ENCODE data around the gene TNFAIP8L3.
"Not testable (repeated sequence)": the region's sequence is repeated elsewhere in the genome, so short reads cannot be mapped to it uniquely, and the experiment has no call there.

Gene TNFAIP8L3

DNA sequence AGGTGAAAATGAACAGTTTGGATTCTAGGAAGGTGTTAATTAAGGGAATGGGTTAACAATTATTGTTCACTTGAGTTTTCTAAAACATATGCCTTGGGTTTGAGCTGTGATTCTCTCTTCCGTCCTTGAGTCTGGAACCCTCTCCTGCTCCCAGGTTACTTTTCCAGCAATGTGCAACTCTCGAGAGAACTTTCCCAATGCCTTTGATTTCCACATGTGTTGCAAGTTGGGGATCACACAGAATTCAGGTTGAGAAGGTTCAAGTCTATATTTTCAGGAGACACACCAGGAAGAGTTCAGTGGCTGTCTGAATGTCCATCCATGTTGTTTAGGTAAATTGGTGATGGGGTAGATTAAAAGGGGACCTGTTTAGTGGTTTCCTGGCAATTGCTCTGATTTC is 48.7 kb downstream of the TNFAIP8L3 start:
- Histone ChIP-seq H3K27ac (ENCODE audit: insufficient read depth, low read depth, low read length, poor library complexity, severe bottlenecking) (no peak overlapping the region), H3K4me1 (ENCODE audit: control insufficient read depth, insufficient read depth, low read length) (peaks cover 7% of the 10 kb centered on the region), H3K36me3 (ENCODE audit: control insufficient read depth, insufficient read depth, low read length) (no peaks in the 10 kb centered on the region), H3K9me3 (ENCODE audit: control insufficient read depth, low read length) (no peaks in the 10 kb centered on the region), H3K4me3 (ENCODE audit: insufficient read depth, low read depth, low read length) (no peak overlapping the region), H3K27me3 (ENCODE audit: control insufficient read depth, insufficient read depth, low read length, poor library complexity, severe bottlenecking) (no peaks in the 10 kb centered on the region)
- 95 to 98% methylated on average over 2 of the region's 2 CpGs for WGBS, 2 experiments

DNA sequence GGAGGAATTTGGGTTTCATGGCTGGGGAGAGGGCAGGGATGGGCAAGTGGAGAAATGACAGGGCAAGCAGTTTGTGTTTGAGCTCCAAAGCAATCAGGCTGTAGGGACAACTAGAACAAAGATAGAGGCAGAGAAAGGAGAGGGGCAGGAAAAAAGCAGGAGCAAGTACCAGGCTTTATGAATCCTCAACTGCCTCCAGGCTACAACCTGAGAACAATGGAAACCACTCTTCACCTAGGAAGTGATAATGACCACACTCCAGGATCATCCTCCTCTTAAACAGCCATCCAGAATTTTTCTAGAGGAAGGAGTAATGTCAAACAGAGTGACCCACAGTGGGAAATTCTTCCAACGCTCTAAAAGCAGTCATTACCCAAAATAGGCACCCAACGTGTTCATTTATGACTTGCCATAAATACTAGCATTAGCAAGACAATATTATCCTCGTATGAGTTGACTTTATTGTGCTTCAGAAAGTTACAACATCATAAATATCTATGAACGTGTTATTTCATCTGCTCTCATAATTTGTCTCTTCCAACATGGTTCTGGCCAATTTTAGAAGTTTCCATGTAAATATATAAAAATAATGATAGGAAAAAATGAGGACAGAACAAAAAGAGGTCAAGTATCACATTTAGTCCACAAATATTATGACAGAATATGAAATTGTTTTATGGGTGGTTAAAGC is 50.5 kb downstream of the TNFAIP8L3 start:
- no peaks in the 10 kb centered on the region for H3K9me3 ChIP-seq (ENCODE audit: control insufficient read depth, low read length)
- peaks cover 7% of the 10 kb centered on the region for H3K4me1 ChIP-seq (ENCODE audit: control insufficient read depth, insufficient read depth, low read length)
- H3K4me3 ChIP-seq (ENCODE audit: insufficient read depth, low read depth, low read length): no peak overlapping the region
- 87 to 93% methylated on average over 3 to 4 of the region's 4 CpGs for WGBS, 2 experiments
- no peaks in the 10 kb centered on the region for H3K27me3 ChIP-seq (ENCODE audit: control insufficient read depth, insufficient read depth, low read length, poor library complexity, severe bottlenecking)
- H3K36me3 ChIP-seq (ENCODE audit: control insufficient read depth, insufficient read depth, low read length): no peaks in the 10 kb centered on the region
- no peak overlapping the region for H3K27ac ChIP-seq (ENCODE audit: insufficient read depth, low read depth, low read length, poor library complexity, severe bottlenecking)

DNA sequence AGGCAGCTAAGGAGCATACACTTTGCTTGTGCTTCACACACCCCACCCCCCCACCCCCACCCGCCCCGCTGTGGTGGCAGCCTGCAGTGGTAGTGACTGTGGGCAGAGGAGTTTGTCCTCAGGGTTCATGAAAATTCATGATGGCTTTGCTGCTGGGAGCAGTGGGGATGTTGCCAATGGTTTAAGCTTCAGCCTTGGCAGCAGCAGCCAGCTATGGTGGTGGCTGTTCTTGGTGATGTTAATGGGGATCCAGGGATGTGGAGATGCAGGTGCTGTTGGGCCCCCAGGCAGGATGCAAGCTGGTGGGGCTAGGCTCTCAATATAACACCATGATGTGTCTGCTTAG is 55.8 kb downstream of the TNFAIP8L3 start:
- Histone ChIP-seq H3K27ac (ENCODE audit: insufficient read depth, low read depth, low read length, poor library complexity, severe bottlenecking) (no peak overlapping the region), H3K4me3 (ENCODE audit: insufficient read depth, low read depth, low read length) (no peak overlapping the region), H3K9me3 (ENCODE audit: control insufficient read depth, low read length) (no peaks in the 10 kb centered on the region), H3K4me1 (ENCODE audit: control insufficient read depth, insufficient read depth, low read length) (peaks cover 5% of the 10 kb centered on the region), H3K36me3 (ENCODE audit: control insufficient read depth, insufficient read depth, low read length) (no peaks in the 10 kb centered on the region), H3K27me3 (ENCODE audit: control insufficient read depth, insufficient read depth, low read length, poor library complexity, severe bottlenecking) (no peaks in the 10 kb centered on the region)
- WGBS, 2 experiments: 89% methylated on average over 2 of the region's 2 CpGs; no CpG with 5 or more reads in 1 of the 2 experiments

GRCh38 chr15:51038162-51038973 is 56.3 kb downstream of the TNFAIP8L3 start:
- WGBS, 2 experiments: 93 to 94% methylated on average over 7 of the region's 7 CpGs

GRCh38 chr15:51037474-51037873 is 57.2 kb downstream of the TNFAIP8L3 start:
- H3K27ac ChIP-seq (ENCODE audit: insufficient read depth, low read depth, low read length, poor library complexity, severe bottlenecking); H3K9me3 ChIP-seq (ENCODE audit: control insufficient read depth, low read length); H3K4me1 ChIP-seq (ENCODE audit: control insufficient read depth, insufficient read depth, low read length); H3K36me3 ChIP-seq (ENCODE audit: control insufficient read depth, insufficient read depth, low read length); H3K27me3 ChIP-seq (ENCODE audit: control insufficient read depth, insufficient read depth, low read length, poor library complexity, severe bottlenecking); H3K4me3 ChIP-seq (ENCODE audit: insufficient read depth, low read depth, low read length): not testable (repeated sequence)
- 81 to 87% methylated on average over 13 of the region's 13 CpGs for WGBS, 2 experiments

More at GRCh38 chr15:51038162-51038973, 56.3 kb downstream of the TNFAIP8L3 start:
- Histone ChIP-seq H3K27ac (ENCODE audit: insufficient read depth, low read depth, low read length, poor library complexity, severe bottlenecking) (no peak overlapping the region), H3K36me3 (ENCODE audit: control insufficient read depth, insufficient read depth, low read length) (no peaks in the 10 kb centered on the region), H3K9me3 (ENCODE audit: control insufficient read depth, low read length) (no peaks in the 10 kb centered on the region), H3K4me1 (ENCODE audit: control insufficient read depth, insufficient read depth, low read length) (peaks cover 5% of the 10 kb centered on the region), H3K4me3 (ENCODE audit: insufficient read depth, low read depth, low read length) (peak overlapping the region; percentile 10), H3K27me3 (ENCODE audit: control insufficient read depth, insufficient read depth, low read length, poor library complexity, severe bottlenecking) (no peaks in the 10 kb centered on the region)

DNA sequence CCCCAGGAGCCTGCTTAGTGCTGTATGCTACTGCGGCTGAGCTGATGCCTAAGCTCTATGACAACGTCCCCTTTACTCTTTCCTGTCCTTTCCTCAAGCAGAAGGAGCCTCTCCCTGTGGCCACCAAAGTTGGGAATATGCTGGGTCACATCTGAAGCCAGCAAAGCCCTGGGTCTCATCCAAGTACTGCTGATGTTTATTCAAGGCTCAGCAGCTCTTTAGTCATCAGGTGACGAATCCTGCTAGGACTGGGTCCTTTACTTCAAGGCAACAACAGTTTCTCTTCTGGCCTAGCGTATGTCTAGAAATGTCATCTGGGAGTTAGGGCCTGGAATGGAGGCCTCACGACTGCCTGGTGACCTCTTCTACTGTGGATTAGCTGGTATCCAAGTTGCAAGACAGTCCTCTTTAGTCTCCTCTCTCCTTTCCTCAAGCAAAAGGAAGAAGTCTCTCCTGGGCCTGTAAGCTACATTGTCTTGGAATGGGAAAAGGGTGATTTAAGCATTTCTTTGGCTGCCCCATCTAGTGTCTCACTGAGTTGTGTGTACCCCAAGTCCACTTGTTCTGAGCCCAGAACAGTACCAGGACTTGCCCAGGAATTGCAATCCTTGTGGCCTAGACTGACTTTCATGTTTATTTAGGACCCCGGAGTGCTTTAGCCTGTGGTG is 63.9 kb downstream of the TNFAIP8L3 start:
- Histone ChIP-seq H3K4me1 (ENCODE audit: control insufficient read depth, insufficient read depth, low read length) (no peaks in the 10 kb centered on the region), H3K27ac (ENCODE audit: insufficient read depth, low read depth, low read length, poor library complexity, severe bottlenecking) (no peak overlapping the region), H3K4me3 (ENCODE audit: insufficient read depth, low read depth, low read length) (no peak overlapping the region), H3K27me3 (ENCODE audit: control insufficient read depth, insufficient read depth, low read length, poor library complexity, severe bottlenecking) (no peaks in the 10 kb centered on the region), H3K9me3 (ENCODE audit: control insufficient read depth, low read length) (no peaks in the 10 kb centered on the region), H3K36me3 (ENCODE audit: control insufficient read depth, insufficient read depth, low read length) (no peaks in the 10 kb centered on the region)
- 93 to 95% methylated on average over 6 of the region's 6 CpGs for WGBS, 2 experiments

- WGBS, 2 experiments: 91 to 92% methylated on average over 3 of the region's 3 CpGs
- Histone ChIP-seq H3K36me3 (ENCODE audit: control insufficient read depth, insufficient read depth, low read length) (no peaks in the 10 kb centered on the region), H3K4me3 (ENCODE audit: insufficient read depth, low read depth, low read length) (no peak overlapping the region), H3K27ac (ENCODE audit: insufficient read depth, low read depth, low read length, poor library complexity, severe bottlenecking) (no peak overlapping the region), H3K27me3 (ENCODE audit: control insufficient read depth, insufficient read depth, low read length, poor library complexity, severe bottlenecking) (no peaks in the 10 kb centered on the region), H3K4me1 (ENCODE audit: control insufficient read depth, insufficient read depth, low read length) (no peaks in the 10 kb centered on the region), H3K9me3 (ENCODE audit: control insufficient read depth, low read length) (no peaks in the 10 kb centered on the region)
These were observed 69.3 kb downstream of the TNFAIP8L3 start for GRCh38 chr15:51025454-51025846.

DNA sequence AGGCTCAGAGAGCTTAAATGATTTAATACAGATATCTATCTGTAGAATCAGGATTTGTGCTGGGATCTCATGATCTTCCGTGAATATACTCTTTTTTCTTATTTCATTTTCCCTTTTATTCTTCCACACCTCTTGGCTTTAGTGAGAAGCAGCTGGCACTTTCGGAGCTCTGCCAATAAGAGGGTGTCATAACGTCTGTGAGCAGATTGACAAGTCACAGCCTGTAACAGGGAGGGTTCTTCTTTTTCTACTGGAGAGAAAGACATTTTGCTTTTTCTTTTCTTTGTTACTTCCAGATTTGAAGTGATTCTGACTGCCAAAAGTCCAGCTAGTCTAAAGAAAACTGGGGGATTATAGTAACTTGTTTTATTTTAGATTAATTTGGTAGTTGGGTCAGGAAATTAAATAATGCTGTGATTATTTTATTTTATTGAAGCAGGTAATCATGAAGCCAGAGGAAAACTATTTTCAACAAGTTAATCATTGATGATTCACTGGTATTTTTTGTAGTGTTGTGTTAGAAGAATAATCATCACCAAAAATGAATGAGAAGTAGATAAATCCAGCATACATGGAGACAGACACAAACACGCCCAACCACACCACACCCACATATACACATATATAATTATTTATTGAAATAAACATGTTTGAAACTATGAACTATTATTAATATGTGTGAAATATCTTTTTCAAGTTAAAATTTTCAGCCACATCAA is 69.8 kb downstream of the TNFAIP8L3 start:
- no peaks in the 10 kb centered on the region for H3K9me3 ChIP-seq (ENCODE audit: control insufficient read depth, low read length)
- H3K27me3 ChIP-seq (ENCODE audit: control insufficient read depth, insufficient read depth, low read length, poor library complexity, severe bottlenecking): no peaks in the 10 kb centered on the region
- no peaks in the 10 kb centered on the region for H3K36me3 ChIP-seq (ENCODE audit: control insufficient read depth, insufficient read depth, low read length)
- H3K4me1 ChIP-seq (ENCODE audit: control insufficient read depth, insufficient read depth, low read length): no peaks in the 10 kb centered on the region
- H3K27ac ChIP-seq (ENCODE audit: insufficient read depth, low read depth, low read length, poor library complexity, severe bottlenecking): no peak overlapping the region
- no peak overlapping the region for H3K4me3 ChIP-seq (ENCODE audit: insufficient read depth, low read depth, low read length)
- WGBS, 2 experiments: 91 to 92% methylated on average over 3 of the region's 4 CpGs

- WGBS, 2 experiments: 69 to 75% methylated on average over 1 of the region's 1 CpG
These were observed 71.2 kb downstream of the TNFAIP8L3 start for GRCh38 chr15:51023499-51023898.

GRCh38 chr15:51022206-51022605 is 72.5 kb downstream of the TNFAIP8L3 start:
- H3K4me1 ChIP-seq (ENCODE audit: control insufficient read depth, insufficient read depth, low read length): no peaks in the 10 kb centered on the region
- H3K36me3 ChIP-seq (ENCODE audit: control insufficient read depth, insufficient read depth, low read length): no peaks in the 10 kb centered on the region
- H3K9me3 ChIP-seq (ENCODE audit: control insufficient read depth, low read length): no peaks in the 10 kb centered on the region
- H3K4me3 ChIP-seq (ENCODE audit: insufficient read depth, low read depth, low read length): no peak overlapping the region
- no peak overlapping the region for H3K27ac ChIP-seq (ENCODE audit: insufficient read depth, low read depth, low read length, poor library complexity, severe bottlenecking)
- no peaks in the 10 kb centered on the region for H3K27me3 ChIP-seq (ENCODE audit: control insufficient read depth, insufficient read depth, low read length, poor library complexity, severe bottlenecking)

More at GRCh38 chr15:51023499-51023898, 71.2 kb downstream of the TNFAIP8L3 start:
- Histone ChIP-seq H3K4me3 (ENCODE audit: insufficient read depth, low read depth, low read length) (no peak overlapping the region), H3K9me3 (ENCODE audit: control insufficient read depth, low read length) (no peaks in the 10 kb centered on the region), H3K27ac (ENCODE audit: insufficient read depth, low read depth, low read length, poor library complexity, severe bottlenecking) (no peak overlapping the region), H3K27me3 (ENCODE audit: control insufficient read depth, insufficient read depth, low read length, poor library complexity, severe bottlenecking) (no peaks in the 10 kb centered on the region), H3K4me1 (ENCODE audit: control insufficient read depth, insufficient read depth, low read length) (no peaks in the 10 kb centered on the region), H3K36me3 (ENCODE audit: control insufficient read depth, insufficient read depth, low read length) (no peaks in the 10 kb centered on the region)

Measured in ectodermal cell (in vitro differentiated cells).